NCI-H524 treated with DMSO at 0.1 percent for 48 hours (cell line): ENCODE data around the gene MED22.
"Not testable (repeated sequence)": the region's sequence is repeated elsewhere in the genome, so short reads cannot be mapped to it uniquely, and the experiment has no call there.

Experiments
- DNase-seq: peaks from one replicate; lab custom pipeline; 2025; lab: John Stamatoyannopoulos, UW

The MED22 gene

GRCh38 chr9:133334888-133335287 lies 13.0 kb downstream of the MED22 start:
- not testable (repeated sequence) for DNase-seq

DNA sequence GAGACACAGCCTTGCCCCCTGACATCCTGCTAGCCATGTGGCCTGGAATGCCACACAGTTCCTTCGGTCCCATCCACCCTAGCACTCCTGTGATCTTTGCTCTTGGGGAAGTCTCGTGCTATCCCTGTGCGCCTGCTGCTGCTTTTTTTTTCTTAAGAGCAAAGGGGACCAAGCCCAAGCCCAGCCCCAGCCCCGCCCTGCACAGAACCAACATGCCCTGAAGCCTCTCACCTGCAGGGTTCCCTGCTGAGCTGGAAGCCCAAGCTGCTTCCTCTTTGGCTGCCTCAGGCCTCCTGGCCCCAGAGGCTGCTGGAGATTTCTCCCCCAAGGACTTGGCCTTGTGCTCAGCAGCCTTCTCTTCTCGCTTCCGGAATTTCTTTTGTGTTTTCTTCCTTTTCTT lies 13.8 kb downstream of the MED22 start:
- DNase-seq, result no peak

DNA sequence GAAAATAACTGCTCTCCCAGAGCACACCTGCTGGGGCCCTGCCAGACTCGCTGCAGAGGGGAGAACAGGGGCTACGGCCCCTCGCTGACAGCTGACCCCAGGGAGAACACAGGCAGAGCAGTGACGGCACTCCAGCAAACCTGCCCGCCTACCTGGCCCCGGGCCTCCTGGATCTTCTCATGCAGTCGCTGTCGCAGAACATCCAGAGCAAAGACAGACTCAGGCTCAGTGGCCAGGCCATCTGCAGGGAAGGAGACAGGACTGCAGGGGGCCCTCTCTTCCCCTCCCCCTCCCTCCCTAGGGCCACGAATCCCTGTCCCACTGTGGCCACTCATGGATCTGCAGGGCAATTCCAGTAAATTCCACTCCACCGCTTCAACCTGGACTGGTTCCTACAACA lies 14.4 kb downstream of the MED22 start:
- DNase-seq, result no peak

GRCh38 chr9:133333011-133333410 lies 14.9 kb downstream of the MED22 start:
- DNase-seq, result no peak

- DNase-seq, result no peak
Observed at GRCh38 chr9:133332381-133332730, 15.6 kb downstream of the MED22 start.

GRCh38 chr9:133331641-133332380 lies 16.1 kb downstream of the MED22 start:
- DNase-seq, result no peak

GRCh38 chr9:133331221-133331620 lies 16.7 kb downstream of the MED22 start:
- DNase-seq, result no peak

DNA sequence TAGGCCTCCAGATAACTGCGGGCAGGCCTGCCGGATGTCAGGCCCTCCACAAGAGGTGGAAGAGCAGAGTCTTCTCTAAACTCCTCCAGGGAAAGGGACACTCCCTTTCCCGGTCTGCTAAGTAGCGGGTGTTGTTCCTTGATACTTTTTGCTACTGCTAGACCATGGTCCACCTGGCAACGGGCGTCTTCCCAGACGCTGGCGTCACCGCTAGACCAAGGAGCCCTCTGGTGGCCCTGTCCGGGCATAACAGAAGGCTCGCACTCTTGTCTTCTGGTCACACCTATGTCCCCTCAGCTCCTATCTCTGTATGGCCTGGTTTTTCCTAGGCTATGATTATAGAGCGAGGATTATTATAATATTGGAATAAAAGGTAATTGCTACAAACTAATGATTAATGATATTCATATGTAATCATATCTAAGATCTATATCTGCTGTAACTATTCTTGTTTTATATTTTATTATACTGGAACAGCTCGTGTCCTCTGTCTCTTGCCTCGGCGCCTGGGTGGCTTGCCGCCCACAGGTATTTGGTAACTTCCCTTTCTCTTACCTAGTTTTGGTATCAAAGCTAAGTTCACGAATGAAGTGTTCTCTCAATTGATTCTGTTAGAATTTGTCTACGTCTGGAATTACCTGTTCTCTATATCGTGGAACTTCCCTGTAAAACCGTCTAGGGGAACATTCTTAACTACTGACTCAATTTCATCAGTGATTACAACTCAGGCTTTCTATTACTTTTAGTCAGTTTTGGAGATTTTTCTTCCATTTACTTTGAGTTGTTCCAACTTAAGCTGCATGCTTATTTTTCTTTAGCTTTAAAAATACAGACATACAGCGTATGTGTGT lies 18.4 kb downstream of the MED22 start:
- DNase-seq, result peak; percentile 19

DNA sequence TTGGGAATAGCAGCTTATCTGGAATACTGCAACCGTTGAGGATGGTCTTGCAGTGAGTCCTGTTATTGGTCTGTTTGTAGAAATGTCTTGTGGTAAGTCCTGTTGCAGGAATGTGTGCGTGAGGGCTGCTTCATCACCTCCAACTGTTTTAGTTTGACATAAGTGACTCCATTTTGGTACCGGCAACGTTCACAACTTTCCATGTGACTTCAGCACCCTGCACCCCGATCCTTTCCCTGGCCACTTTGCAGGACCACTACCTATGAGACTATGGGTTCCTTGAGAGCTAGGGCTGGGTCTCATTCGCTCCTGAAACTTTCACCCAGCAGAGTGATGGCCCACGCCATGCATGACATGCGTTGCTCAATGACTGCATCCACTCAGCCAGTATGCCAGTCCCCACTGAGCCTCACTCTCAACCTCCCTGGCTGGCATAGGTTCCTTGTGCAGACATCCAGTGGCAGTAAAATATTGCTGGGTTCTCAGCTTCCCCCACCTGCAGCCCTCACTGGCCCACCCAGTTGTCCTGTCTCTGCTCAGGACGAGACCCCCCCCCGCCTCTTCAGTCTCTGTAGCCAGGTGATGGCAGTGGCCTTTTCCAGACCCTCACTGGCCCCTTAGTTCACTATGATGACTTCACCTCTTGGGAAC lies 20.0 kb downstream of the MED22 start:
- no peak for DNase-seq

DNA sequence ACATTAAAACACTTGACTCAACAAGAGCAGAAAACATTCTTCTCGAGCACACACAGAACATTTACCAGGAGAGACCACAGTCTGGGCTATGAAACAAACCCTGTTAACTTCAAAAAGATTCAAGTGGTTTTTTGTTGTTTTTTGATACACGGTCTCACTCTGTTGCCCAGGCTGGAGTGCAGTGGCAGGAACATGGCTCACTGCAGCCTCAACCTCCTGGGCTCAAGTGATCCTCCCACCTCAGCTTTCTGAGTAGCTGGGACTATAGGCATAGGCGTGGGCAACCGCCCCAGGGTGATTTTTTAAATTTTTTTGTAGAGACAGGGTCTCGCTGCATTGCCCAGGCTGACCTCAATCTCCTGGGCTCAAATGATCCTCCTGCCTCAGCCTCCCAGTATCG lies 20.9 kb downstream of the MED22 start:
- DNase-seq, result not testable (repeated sequence)

DNA sequence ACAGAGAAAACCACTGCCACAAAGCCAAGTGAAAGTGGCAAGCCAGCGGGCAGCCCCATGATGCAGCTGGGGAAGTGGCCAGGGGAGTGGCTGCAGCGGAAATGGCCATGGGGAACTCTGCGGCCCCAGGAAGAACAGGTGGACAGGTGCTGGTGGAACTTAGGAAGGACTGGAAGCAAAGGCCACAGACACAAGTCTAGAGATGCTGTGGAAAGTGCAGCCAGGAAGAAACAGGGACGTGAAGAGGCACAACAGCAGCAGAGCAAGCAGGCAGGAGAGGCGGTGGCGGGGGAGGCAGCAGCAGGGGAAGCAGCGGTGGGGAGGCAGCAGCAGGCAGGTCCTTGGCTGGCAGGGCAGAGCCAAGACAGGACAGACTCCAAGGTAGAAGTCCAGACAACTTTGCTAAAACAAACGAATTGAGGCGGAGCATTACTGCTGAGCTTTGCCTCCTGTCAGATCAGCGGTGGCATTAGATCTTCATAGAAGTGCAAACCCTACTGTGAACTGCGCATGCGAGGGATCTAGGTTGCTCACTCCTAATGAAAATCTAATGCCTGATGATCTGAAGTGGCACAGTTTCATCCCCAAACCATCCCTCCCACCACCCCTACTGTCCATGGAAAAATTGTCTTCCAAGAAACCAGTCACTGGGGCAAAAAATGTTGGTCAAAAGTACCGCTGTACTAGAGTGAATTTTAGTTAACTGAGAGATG lies 23.8 kb downstream of the MED22 start:
- no peak for DNase-seq

DNA sequence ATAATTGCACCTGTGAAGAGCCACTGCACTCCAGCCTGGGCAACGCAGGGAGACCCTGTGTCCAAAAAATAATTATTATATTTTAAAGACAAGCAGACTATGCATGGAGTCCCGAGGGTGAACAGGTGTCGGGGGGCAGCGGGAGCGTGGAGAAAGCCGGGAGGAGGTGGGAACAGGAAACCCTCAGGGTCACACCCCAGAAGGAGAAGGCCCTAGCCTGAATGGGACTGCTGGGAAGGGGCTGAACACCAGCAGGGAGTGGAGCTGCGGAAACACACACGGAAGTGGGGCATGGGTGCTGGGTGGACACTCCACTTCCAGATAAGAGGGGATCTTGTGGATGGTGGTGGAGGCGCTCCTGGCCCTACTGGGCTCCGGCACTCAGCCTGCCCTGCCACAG lies 24.7 kb downstream of the MED22 start:
- DNase-seq, result no peak

DNA sequence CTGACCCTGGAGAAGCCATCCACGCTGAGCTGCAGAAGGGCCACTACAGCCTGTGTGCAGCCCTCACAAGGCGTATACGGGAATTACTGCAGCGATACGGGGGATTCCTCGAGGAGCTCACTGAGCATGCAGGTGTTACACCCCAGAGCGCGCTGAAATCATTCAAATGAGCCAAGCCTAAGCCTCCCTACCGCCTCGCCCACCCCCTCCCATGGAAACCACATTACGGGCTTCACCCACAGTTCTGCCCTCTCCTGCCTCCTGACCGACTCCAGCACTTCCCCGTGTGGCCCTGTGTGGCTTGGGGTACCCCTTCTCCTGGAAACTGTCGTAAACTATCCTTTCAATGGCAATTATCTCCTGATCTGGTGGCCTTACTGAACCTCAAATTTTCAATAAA lies 25.2 kb downstream of the MED22 start:
- DNase-seq, result no peak

DNA sequence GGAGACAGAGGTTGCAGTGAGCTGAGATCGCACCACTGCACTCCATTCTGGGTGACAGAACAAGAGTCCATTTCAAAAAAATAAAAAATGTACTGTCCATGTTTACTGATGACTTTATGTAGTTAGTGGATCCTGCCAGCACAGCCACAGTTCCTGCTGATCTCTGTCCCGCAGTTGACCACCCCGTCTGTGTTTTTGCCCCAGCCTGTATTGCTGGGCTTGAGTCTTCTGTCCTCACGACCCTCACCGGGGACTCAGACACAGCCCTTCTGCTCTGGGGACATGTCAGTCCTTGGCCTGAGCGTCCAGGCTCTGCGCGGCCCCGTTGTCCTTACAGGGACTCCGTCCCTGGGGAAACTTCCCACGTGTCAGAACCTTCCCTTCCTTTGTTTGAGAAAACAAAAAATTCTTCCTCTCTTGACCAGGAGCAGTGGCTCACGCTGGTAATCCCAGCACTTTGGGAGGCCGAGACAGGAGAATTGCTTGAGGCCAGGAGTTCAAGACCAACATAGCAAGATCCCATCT lies 26.5 kb downstream of the MED22 start:
- no peak for DNase-seq

DNA sequence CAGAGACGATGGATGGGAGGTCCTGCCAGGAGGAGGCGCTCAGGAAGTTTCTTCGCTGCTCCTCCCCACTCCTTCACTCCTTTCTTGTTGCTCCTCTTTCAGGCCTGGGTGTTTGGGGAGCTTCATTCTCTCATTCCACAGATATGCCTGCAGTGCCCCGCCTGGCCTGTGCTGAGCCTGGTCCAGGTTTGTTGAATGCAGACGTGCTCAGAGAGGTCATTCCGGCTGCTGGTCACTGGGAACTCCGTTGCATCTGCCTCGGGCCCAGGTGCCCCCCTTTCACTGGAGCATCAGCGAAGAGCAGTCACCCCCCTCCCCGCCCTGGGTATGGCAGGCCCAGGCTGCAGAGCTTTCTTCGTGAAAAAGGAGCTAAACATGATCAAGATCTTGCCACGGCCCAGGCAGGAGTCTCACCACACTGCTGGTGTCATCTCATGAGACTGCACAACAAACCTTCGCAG lies 27.5 kb downstream of the MED22 start:
- no peak for DNase-seq

GRCh38 chr9:133317551-133317950 lies 30.4 kb downstream of the MED22 start:
- not testable (repeated sequence) for DNase-seq

DNA sequence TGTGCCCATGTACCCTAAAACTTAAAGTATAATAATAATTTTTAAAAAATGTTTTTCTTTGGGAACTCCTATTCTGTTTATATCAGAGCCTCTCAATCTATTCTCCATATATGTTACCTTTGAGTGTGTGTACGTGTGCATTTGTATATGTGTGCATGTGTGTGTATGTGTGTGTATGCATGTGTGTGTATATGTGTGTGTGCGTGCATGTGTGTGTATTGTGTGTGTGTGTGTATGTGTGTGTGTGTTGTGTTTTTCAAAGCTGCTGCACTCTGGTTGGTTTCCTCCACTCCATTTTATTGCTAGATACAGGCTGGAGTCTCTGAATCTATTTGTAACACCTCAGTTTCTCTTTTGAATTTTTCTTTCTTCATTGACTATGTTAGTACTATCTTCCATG lies 31.9 kb downstream of the MED22 start:
- DNase-seq, result no peak

DNA sequence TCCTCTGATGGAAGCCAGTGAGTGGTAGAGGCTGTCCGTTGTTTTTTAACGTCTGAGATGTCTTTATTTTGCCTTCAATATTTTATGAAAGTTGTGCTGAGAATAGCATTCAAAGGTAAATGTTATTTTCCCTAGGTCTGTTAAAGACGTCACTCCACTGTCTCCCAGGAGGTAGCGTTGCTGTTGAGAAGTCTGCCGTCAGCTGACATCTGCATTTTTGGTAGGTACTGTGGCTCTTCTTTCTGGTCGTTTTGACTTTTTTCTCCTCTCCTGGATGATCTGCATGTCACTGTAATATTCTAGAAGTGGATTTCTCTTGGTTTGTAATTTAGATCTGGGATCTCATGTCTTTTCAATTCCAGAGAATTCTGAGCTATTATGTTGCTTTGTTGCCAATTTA lies 38.3 kb downstream of the MED22 start:
- no peak for DNase-seq

DNA sequence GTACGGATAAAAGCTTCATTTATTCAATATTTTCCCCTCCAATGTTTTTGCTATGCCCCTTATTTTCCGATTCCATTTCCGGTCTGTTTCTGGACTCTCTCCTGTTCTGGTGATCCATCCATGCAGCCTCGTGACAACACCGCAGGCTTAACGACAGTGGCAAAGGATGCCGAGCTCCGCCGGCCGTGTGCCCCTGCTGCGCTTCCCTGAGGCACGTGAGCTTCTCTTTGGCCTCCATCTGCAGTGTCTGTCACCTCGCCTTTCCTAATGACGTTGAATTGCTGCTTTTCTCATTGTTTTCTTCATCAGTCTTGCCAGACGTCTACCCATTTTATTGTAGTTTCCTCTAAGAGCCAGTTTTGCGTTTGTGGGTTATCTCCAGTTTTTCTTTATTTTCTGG lies 40.6 kb downstream of the MED22 start:
- no peak for DNase-seq

DNA sequence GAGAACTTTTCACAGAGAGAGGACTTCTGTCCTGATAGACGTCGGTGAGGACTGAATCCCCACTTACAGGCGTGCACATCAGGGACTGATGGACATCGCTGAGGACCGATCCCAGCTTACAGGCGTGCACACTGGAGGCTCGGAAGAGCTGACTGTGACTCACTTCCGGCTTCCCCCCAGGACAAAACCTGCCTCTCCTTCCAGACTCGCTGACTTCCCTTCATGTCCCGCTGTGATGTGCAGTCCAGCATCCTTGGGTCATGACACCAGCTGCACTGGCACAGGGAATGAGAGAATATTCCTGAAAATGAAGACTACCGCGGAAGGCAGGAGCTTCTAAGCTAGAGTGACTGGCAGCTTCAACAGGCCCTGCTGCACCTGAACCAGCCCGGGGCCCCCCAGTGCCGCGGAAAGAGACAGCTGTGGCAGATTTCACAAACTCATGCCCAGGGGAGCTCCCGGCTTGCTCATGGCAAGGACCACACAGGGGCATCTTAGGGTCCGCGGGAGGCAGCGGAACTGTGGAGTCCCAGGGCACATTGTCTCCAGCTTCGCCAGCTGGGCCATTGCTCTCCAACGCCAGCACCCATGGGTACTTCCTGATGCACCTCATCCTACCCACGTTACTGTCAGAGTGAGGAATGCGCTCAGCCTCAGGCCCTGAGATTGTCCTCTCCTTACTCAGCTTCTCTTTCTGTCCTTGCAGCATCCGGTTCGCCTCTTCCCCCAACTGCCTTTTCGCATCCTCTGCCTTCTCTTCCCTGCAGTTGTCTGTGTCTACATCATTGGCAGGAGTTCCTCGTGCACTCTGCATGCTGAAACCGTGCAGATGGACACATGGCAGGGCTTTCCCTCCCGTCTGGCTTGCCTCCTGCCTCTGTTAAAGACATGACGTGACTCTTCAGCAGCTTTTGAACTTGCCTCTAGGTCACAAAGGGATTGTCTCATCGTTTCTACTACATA lies 41.4 kb downstream of the MED22 start:
- no peak for DNase-seq

GRCh38 chr9:133305731-133306130 lies 42.2 kb downstream of the MED22 start:
- DNase-seq, result no peak
